Hepatocyte (in vitro differentiated cells): ENCODE data around the gene CHN1.

ENCODE experiments used
- CTCF ChIP-seq: fragments of 200-600 bp; sonication (generic); IDR thresholded peaks from 2 replicates; pipeline ENCODE4 v1.5.1; 2016; ENCODE audit warnings: antibody characterized with exemption, mild to moderate bottlenecking; ENCODE audit not compliant: poor library complexity
- EZH2 ChIP-seq: fragments of 200-600 bp; sonication (generic); IDR thresholded peaks from 2 replicates; pipeline ENCODE4 v1.6.1; 2016; ENCODE audit warnings: antibody characterized with exemption, mild to moderate bottlenecking, borderline replicate concordance
- EZH2phosphoT487 ChIP-seq: fragments of 200-600 bp; sonication (generic); IDR thresholded peaks from one replicate; pipeline ENCODE4 v1.6.1; 2018; ENCODE audit warnings: antibody characterized with exemption, mild to moderate bottlenecking, low read depth, moderate library complexity; ENCODE audit not compliant: unreplicated experiment, severe bottlenecking

DNA sequence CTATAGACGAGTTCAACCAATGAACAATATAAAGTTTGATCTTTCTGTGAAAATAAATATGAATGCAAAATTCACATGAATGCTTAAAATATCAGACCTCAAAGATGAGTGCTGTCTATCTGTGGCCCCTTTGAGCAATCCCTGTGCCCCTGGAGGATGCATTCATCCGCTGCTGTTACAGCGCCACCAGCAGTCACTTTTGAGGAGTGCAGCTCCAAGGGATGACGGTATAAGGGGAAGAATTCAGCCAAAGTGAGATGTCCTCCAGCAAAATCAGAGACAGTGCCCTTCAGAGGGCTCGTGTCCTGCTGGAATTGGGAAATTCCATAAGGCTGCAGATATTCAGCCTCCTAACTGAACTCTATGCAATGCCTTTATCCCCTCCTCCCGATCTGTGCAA, 229.0 kb downstream of the CHN1 start:
- peak; percentile 39 for TF ChIP-seq CTCF
- no peak for TF ChIP-seq EZH2
- TF ChIP-seq EZH2phosphoT487: no peak
